RPMI7951 (cell line): ENCODE measurements around the gene FRA10AC1. TPM values are rescaled to one million over a fixed set of nuclear protein-coding genes. Genes with fewer than 3 reads are reported as not detected.
"Not testable (repeated sequence)": the region's sequence is repeated elsewhere in the genome, so short reads cannot be mapped to it uniquely, and the experiment has no call there.

Experiments used
- DNase-seq: peaks from one replicate; pipeline ENCODE4 v3.0.0-alpha.2; 2012; ENCODE audit warnings: low read depth
- total RNA-seq: library from RNA; depleted of rRNA; stranded (reverse); fragments of >200 nt; shearing (Covaris generic); gene quantifications from 2 replicates; pipeline ENCODE4 v1.2.3, GENCODE V29; 2014

The FRA10AC1 gene
- total RNA-seq, 1 experiment from 2014 or later = 4.9 TPM

DNA sequence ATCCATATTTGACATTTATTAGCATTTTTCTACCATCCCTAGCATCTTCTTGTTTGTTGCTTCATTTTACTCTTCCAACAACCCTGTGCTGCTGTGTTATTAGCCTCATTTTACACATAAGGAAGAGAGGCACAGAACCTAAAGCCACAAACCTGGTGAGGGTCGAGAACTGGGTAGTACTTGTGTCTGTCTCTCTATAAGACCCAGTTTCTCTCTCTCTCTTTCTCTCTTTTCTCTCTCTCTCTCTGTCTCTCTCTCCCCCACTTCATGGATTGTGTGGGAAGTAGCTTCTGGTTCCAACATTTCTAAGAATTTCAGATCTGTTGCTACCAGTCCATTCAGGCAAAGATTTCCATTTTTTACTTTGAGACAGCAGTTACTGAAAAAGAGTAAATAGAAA, 1.4 kb upstream of the FRA10AC1 start:
- DNase-seq = no peak

DNA sequence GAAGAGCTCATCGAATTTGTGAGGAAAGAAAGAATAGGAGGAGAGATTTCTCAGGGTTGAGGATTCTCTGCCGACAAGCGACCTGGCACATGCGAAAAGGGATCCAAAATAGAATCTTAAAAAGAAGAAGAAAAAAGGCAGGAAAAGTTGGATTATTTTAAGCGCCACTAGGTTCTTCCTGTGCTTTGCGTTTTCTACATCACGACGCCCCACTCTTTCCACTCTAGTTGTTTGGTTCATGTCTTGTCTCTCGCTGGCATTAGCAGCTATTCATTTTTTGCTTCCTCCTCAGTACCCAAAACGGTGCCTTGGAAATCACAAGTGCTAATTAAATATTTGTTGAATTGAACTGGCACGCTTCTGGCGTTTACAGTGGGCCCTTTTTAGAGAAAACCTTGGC, 674 bp upstream of the FRA10AC1 start:
- DNase-seq = peak; percentile 3

DNA sequence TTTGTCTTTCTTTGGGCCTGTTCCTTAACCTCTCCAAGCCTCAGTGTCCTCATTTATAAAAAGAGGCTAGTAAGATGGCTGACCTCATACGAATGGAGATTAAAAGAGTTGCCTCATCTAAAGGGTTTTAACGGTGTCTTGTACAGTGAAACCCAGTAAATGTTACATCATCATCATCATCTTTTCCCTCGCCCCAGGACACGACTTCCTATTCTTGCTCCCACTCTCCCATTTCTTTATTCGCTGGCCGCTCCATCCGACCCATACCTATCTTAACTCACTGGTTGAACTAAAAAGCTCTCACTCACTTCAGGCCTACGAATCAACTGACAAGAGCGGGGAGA, 554 bp downstream of the FRA10AC1 start:
- peak; percentile 36 for DNase-seq

DNA sequence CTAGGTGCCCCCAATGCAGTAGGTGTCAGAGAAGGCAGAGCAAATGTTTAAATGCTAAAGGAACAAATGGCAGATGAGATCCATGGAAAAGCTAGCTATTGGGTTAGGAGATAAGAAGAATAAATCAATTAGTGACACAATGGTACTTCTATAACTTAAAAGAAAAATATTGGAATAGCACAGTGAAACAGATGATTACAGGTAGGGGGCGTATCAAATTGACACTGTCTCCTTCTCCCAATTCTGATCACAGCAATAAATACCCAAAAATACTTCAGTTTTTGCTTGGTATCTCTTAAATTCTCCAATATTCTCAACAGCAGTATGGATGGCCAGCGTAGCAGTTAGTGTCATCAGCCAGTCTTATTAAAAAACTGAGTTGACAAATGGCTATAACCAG, 5.2 kb downstream of the FRA10AC1 start:
- DNase-seq = no peak

DNA sequence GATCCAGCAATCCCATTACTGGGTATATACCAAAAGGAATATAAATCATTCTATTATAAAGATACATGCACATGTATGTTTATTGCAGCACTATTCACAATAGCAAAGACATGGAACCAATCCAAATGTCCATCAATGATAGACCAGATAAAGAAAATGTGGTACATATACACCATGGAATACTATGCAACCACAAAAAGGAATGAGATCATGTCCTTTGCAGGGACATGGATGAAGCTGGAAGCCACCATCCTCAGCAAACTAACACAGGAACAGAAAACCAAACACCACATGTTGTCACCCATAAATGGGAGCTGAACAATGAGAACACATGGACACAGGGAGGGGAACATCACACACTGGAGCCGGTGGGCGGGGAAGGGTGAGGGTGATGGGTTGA, 5.8 kb downstream of the FRA10AC1 start:
- DNase-seq = not testable (repeated sequence)

DNA sequence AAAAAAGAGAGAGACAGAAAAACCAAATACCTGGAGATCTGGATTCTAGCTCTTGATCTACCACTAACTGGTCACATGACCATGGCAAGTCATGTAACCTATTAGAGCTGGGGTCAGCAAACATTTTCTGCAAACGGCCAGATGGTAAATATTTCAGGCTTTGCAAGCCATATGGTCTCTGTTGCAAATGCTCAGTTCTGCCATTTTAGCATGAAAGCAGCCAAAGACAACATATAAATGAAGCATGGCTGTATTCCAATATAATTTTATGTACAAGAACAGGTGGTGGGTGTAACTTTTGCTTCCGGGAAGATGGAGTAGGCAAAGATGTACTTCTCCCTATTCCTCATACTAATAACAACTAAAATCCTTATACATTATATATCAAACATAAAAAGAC, 6.7 kb downstream of the FRA10AC1 start:
- no peak for DNase-seq

DNA sequence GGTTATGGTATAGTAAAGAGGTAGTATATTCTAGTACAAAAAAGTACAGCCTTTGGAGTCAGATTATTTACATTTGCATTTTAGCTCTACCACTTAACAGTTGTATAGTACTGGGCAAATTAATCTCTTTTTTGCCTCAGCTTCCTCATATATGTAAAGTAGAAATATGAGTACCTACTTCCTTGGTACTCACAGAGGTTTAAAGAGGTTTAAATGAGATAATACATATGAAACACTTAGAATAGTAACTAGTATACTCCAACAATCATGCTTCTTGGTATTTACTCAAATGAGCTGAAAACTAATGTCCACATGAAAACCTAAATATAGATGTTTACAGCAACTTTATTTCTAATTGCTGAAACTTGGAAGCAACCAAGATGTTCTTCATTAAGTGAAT, 14.7 kb downstream of the FRA10AC1 start:
- DNase-seq = no peak

DNA sequence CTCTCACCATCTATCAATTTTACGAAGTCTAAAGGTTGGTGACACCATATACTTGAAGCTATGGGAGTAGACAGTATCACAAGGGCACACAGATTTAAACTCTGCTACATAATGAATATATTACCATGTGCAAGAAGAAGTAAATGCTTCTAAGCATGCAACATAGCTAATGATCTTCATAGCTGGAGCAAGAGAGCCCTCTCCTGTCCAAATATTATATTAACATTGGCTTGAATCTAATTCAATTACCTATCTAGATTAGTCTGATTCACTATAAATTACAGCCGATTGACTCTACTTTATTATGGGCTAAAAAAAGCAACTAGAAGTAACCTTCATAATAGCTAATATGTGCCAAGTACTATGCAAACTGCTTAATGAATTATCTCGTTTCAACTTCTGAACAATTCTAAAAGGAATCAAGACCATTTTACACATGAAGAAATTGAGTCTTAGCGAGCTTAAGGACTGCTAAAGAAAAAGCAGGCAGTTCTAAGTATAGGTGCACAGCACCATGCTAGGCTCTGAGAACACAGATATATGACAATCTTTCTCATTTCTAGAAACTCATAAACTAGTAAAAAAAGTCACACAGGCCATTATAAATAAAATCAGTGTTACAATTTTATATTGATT, 21.9 kb downstream of the FRA10AC1 start:
- DNase-seq = peak; percentile 26

DNA sequence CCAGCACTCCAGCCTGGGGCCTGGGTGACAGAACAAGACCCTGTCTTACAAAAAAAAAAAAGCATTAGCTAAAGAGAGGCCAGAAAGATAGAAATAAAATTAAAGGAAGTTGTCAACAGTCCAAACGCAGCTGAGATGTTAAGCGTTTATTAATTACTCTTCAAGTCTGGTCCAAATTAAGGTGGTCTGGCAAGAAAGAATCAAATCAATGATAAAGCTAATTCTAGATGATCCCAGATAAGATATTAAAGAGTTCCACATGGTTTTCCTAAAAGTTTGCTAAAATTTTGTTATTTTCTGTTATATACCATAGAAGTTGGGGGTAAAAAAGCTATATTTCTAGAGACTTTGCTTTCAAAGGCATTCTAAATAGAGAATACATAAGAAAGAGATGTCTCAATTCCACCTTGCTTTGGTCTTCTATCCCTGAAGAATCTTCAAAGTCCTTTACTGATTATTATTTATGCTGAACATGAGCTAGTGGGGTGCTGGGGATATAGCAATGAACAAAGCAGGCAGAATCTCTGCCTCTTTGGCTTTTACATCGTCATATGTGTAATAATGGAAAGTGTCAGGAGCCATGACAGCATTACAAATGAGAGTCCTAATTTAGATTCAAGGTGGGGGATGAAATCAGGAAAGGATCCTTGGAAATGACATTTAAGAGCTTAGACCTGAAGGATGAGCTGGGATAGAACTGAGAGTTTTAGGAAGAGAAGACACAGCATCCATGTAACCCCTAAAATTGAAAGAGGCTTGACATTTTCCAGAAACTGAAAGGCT, 23.4 kb downstream of the FRA10AC1 start:
- no peak for DNase-seq

DNA sequence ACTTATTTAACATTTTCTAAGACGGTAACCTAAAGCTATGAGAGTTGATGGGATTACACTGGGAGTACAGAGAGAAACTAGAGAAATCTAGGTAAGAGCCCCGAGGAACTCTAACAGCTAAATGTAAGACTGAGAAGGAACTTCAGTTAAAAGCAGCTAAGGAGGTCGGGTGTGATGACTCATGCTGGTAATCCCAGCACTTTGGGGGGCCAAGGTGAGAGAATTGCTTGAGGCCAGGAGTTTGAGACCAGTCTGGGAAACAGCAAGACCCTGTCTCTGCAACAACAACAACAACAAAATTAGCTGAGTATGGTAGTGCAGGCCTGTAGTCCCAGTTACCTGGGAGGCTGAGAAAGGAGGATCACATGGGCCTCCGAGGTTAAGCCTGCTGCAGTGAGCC, 24.0 kb downstream of the FRA10AC1 start:
- no peak for DNase-seq

DNA sequence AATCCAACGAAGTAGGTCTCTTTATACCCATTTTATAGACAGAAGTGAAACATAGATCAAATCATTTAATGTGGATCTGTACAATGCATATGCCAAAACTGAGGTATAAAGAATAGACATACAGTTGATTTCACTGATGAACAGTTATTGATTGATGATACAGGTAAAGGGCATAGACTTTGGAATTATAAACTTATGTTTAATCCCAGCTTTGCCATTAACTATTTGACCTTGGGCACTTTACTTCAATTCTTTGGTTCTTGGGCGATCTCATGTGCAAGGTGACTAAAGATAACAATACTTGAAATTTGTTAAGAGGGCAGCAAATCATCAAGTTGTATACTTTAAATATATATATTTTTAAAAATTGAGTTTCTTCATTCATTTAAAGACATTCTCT, 28.6 kb downstream of the FRA10AC1 start:
- no peak for DNase-seq

DNA sequence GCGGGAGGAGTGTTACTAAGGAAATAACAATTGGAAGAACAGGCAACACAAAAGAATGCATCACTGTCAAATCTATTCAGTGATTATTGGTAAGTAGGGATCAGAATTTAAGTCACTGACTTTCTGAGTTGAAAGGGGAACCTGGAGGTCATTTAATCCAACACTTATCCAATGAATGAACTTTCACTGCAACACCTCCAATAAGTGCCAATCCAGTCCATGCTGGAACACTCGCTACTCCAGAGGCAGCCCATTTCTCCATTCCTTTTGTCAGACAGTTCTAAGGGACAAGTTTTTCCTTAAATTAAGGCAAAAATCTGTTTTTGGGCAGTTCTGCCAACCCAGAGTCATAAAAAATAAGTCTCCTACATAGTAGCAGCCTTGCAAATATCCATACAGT, 29.5 kb downstream of the FRA10AC1 start:
- DNase-seq = no peak

DNA sequence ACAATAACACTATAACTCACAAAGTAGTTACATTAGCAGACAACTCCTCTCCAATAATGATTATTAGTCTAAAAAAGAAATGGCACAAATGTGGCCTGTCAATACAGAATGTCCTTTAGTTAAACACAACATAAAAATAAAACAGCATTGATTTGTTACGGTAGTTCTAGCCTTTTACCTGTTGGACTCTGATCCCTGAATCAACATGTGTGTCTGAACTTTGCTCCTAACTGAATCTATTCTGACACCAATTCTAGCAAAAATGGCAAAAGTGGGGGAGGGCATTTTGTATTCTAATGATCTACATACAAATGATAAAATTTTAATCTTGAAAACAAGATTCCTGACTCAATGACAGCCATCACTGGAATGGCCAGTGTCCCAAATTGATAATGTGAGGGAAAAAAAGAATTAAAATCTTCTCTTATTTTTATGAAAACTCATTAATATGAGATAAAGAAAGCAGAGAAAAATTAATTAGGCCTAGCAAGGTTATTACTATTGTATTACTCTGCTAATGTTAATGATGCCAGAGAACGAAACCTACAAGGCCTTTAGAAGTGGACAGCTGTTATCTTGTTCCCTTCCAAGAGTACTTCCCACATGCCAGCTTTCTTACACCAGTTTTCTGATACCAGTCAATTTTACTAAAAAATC, 30.2 kb downstream of the FRA10AC1 start:
- no peak for DNase-seq

DNA sequence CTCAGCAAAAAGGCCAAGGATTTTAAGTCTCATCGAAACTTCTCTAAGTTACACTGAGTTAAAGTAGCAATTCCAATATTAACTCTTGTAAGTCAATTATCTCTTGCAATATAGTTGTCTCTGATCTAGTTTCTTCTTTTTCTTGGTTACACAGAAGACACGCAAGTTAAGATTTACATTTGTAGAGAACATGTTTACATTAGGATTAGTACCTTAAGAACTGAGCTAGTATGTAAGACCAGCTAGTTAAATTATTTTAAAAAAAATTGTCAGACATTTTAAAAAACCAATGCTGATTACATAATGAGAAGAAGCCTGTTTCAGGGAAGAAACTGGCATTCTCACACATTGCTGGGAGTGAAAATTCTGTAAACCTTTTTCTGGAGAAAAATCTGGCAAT, 31.4 kb downstream of the FRA10AC1 start:
- DNase-seq = no peak

DNA sequence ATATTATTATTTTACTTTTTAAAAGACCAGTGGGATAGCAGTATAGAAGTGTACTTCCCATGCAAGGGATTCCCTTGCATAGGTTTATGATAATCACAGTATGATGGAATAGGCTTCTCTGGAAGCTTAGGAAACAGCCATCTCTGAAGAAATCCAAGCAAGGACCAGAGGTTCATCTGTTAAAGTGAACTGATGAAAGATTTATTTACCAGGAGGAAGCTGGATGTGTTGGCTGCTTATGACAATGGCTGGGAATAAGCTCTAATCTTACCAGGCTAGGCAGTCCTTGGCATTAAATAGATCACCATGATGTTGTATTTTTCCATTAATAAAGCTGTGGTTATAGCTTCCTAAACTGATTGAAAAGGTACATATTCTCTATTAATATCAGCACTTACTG, 32.0 kb downstream of the FRA10AC1 start:
- no peak for DNase-seq

DNA sequence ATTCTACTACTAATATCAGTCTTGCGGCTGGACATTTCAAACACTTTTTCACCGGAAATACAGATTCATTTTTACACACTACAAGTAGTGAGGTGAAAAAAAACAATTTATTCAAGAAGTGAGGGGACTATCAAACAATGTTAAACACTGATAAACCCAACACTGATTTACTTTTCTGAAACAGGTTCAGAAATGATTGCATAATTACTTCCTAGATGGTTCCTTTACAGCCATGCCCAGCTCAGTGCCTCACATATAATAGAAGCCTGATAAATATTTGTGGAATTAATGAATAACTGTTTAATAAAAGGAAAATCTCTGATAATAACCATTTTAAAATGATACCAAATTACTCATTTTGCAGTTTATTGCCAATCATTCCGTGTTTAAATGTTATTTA, 34.6 kb downstream of the FRA10AC1 start:
- no peak for DNase-seq

DNA sequence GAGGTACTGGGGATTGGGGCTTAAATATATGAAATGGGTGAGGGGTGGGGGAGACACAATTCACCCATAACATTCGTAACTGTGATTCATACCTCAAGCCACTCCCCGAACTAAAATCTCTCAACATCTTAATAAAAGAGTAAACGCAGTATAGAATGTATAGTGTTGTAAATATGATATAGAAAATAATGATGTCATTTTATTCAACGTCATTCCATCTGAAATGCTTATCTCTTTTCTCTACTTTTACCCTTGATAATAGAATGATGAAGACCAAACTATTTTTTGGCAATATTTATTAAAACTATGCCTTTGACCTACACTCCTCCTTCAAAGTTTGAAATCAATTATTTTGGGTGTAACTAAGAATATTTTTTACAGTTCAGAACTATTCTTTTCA, 36.4 kb downstream of the FRA10AC1 start:
- DNase-seq = no peak

DNA sequence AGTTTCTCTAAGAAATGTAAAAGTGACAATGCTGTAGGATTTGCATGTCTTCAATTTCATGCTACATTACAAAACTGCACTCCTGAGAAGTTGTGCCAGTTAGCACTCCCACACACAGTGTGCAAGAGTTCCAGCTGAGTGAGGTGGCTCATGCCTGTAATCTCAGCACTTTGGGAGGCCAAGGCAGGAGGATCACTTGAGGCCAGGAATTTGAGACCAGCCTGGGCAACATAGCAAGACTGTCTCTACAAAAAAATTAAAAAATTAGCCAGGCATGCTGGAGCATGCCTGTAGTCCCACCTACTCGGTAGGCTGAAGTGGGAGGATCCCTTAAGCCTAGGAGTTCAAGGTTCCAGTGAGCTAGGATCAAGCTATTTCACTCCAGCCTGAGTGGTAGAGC, 44.6 kb downstream of the FRA10AC1 start:
- DNase-seq = no peak

DNA sequence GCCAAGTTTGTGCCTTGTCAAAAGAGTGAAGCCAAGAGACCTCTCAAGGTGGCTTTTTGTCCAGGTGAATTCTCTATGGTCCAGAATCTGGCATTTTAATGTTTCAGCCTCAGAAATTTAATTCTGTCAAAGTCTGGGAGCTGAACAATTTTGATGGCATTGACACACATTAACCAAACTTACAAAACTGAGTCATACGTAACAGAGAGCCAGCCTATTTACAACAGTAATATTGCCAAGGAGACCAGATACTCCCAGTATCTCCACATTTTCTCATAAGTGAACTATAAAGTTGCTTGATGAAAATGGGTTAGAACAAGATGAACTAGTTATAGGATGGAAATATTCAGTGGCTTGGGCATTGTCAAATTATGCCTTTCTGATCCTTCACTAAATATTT, 46.2 kb downstream of the FRA10AC1 start:
- no peak for DNase-seq

DNA sequence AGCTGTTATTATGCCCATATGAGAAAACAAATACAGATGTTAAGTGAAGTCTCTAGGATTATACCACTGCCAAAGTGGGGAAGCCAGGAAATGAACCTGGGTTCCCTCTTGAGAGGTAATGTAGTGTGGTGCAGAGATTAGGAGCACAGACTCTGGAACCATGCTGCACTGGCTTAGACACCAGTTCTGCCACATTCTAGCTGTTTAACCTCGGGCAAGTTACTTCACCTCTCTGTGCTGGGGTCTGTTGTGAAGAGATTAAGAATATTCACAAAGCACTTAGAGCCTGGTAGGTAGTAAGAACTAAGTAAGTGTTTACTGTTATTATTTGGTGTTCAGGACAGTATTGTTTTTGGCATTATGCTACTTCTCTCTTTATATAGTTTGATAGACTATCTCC, 48.2 kb downstream of the FRA10AC1 start:
- DNase-seq = no peak

DNA sequence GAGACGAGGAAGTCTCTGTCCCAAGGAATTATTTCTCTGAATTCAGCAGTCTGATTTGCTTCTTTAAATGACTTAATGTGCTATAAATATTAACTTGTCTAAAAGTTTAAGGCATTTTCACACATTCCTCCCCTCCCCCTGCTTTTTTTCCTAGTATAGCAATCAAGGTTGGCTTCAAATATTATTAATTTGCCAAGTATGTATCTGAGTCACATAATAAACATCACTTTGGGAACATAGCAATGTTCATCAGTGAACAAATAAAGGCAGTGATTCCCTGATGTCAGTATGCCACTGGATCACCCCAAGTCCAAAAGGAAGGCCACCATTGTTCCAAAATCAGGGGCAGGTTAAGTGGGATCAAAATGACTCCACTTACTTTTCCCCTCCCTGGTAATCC, 49.5 kb downstream of the FRA10AC1 start:
- DNase-seq = no peak

DNA sequence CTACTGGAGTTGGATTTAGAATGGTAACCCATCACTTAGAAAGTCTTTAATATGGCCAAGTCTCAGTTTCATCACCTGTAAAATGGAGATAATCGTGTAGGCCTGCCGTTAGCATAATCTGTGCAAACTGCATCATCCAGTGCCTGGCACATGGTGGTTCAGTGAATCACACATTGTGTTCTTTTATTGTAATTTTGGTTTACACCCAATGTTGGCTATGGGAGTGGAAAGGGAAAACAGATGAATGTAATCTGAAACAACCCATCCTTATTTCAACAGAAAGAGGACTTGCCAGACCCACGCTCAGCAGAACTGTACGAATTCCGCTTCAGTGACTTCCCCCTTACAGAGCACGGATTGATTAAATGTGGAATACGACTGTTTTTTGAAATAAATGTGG, 62.6 kb downstream of the FRA10AC1 start:
- no peak for DNase-seq
